ENCODE results near the gene ADK.

DNA sequence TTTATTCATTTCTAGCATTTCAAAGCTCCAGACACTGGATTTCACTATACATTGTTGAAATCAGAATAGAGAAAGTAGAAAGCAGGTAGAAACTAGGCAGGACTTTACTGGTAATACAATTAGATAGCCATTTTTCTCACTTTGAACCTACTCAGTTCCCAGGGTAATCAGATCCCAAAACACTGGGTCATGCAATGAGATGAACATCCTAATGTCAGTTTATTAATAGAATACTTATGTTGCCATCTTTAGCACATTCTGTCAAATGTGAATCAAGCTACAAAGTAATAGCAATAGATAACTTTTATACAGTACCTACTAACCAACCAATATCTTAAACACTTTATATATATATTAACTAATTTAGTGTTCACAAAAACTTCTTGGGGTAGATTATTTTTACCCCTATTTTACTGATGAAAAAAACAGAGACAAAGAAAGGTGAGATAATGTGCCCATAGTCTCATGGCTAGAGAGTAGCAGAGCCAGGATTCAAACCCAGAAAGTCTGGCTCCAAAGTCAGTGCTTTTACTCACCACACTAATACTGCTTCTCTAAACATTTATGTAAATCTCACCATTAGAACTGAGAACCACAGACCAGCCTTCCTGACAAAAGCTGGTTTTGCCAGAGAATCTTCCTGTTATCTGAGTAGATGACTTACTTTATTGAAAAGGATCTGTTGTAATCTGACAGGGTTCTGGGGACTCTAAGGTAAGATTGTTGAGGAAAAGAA, 521.6 kb downstream of the ADK start:
- TF ChIP-seq ZNF350 (CRISPR knock-in tag; IDR thresholded peaks at IDR 0.05; ENCODE audit: borderline replicate concordance, low read depth) (no peak), KLF9 (CRISPR knock-in tag; IDR thresholded peaks at IDR 0.05; ENCODE audit: low read depth) (no peak), ATF6 (CRISPR knock-in tag; conservative IDR thresholded peaks at IDR 0.05) (no peak), SIN3B (IDR thresholded peaks at IDR 0.05; ENCODE audit: low read length) (no peak), MED1 (CRISPR knock-in tag; IDR thresholded peaks at IDR 0.05) (no peak)
